ENCODE measurements around the gene CUL4A.

DNA sequence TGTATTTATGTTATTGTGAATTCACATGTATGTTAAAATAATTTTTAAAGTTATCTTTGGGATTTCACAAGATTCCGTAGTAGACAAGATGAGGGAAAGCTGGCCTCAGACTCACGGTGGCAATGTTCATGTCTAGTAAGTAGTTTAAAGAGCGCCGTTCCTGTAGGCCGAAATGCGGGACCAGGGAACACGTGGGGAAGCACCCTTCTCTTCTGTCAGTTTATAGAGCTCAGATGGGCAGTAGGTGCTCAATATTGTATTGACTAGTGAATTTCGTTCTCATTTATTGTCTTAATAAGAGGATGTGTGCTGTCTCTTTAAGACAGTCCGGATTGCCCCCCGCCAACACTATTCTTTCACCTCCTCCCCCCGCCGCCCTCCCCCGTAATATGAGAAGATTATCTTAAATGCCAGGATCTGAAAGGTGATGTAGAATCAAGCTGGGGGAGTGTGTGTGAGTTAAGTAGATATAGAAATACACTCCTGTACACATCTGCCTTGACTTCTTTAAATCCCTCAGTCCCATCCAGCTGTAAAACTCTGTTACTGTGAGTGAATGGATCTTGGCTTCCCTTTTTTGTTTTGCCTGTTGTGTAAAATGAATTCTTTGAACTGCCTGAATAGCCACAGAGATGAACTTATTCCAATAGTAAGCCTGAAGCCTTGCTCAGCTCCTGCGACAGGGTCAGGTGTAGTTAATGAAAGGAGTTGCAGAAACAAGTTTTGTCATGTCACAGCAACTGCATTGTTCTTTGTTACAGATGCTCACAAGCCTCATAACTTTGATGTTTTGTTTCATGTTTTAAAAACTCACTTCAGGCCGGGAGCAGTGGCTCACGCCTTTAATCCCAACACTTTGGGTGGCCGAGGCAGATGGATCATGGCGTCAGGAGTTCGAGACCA, 88.9 kb downstream of the CUL4A start:
- TF ChIP-seq, protein P1, sequence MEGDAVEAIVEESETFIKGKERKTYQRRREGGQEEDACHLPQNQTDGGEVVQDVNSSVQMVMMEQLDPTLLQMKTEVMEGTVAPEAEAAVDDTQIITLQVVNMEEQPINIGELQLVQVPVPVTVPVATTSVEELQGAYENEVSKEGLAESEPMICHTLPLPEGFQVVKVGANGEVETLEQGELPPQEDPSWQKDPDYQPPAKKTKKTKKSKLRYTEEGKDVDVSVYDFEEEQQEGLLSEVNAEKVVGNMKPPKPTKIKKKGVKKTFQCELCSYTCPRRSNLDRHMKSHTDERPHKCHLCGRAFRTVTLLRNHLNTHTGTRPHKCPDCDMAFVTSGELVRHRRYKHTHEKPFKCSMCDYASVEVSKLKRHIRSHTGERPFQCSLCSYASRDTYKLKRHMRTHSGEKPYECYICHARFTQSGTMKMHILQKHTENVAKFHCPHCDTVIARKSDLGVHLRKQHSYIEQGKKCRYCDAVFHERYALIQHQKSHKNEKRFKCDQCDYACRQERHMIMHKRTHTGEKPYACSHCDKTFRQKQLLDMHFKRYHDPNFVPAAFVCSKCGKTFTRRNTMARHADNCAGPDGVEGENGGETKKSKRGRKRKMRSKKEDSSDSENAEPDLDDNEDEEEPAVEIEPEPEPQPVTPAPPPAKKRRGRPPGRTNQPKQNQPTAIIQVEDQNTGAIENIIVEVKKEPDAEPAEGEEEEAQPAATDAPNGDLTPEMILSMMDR (conservative IDR thresholded peaks at IDR 0.05 in 1 of 2, IDR thresholded peaks at IDR 0.05 in 1 of 2; ENCODE audit: low read depth in 1 of 2, low read length in 2 of 2) = no peak
- no peak for TF ChIP-seq EZH2 (IDR thresholded peaks at IDR 0.05; ENCODE audit: low read length, missing control alignments)

All from fibroblast of lung (primary cell).